T-helper 2 cell treated with Interferon-gamma antibody and Interleukin-4, amounts not matched to agents 100 ng/mL and 5 ng/mL, for 36 hours (primary cell): ENCODE data around the gene TGFBR1. TPM values are rescaled to one million over a fixed set of nuclear protein-coding genes. Genes with fewer than 3 reads are reported as not detected.

ENCODE experiments used
- intact Hi-C: fragments of 100-400 bp; cut with micrococcal nuclease; formaldehyde crosslinking; loops from one replicate; pipeline ENCODE4 v1.15.1; 2023
- total RNA-seq: library from RNA; stranded (reverse); gene quantifications from 2 replicates; pipeline ENCODE4 v1.2.3, GENCODE V29; 2022

The TGFBR1 gene
- total RNA-seq, 1 donor from 2014 or later: 53.5 TPM

DNA sequence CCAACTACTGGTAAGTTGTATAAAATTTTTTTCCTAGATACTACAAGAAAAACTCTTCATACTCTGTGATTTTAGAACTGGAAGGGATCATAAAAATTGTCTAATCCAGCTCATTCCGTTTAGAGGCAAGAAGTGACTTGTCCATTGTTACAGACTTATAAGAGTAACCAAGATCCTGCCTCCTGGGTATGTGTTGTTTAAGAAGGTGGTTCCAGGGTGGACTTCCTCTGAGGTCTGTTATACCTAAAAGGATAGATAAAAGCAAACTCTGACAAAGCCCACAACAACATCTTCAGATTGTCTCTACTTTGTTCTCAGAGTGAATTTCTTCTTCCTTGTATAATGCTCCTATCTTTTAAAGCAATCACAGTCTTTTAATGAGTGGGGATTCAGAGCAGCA lies 24.2 kb downstream of the TGFBR1 start:
- intact Hi-C loops: no loop called here

- intact Hi-C loops: no loop called here
These were observed 25.2 kb downstream of the TGFBR1 start for GRCh38 chr9:99130069-99130468.

DNA sequence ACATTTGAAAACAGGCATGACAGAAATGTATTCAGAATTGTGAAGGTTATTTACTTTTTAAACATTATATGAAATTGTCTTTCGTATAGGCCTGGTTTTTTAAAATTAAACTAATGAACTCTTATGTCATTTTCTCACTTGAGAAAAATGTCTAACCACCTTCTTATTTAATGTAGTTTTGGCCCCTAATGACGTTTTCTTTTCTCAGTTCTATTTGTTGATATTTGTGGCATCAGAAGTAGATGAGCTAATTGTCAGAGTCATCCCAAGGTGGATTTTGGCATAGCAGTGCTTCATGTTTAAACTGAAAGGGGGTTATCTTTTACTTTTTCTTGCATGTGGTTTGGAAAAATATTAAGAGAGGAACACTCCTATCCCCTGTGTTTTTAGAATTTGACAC lies 28.2 kb downstream of the TGFBR1 start:
- intact Hi-C loops: no loop called here

DNA sequence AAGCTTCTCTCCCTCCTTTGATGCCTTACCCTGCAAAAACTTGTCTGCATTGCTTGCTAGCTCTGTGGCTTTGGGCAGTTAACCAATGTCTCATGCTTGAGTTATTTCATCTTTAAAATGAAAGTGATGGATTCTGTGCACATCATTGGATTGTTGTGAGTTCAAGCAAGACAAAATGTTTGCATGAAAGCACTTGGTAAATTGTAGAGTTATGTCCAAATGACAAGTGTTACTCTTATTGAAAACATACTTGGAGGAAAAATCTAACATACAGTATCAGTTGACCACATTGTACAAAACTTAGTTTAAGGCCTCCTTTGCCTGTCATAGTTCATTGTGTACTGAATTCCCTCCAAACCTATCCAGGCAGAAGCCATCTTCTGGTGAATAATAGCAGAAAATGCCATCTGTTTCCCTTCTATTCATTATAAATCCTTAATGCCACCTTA lies 30.0 kb downstream of the TGFBR1 start:
- intact Hi-C loops: no loop called here

- intact Hi-C loops: no loop called here
These were observed 30.5 kb downstream of the TGFBR1 start for GRCh38 chr9:99135456-99135855.

GRCh38 chr9:99137225-99137624 lies 32.3 kb downstream of the TGFBR1 start:
- intact Hi-C loops: no loop called here

GRCh38 chr9:99137891-99138290 lies 33.0 kb downstream of the TGFBR1 start:
- intact Hi-C loops: loop anchor here (2.0 kb wide), 1 partner anchor 33 kb away; the partner anchor contains the start of gene TGFBR1

DNA sequence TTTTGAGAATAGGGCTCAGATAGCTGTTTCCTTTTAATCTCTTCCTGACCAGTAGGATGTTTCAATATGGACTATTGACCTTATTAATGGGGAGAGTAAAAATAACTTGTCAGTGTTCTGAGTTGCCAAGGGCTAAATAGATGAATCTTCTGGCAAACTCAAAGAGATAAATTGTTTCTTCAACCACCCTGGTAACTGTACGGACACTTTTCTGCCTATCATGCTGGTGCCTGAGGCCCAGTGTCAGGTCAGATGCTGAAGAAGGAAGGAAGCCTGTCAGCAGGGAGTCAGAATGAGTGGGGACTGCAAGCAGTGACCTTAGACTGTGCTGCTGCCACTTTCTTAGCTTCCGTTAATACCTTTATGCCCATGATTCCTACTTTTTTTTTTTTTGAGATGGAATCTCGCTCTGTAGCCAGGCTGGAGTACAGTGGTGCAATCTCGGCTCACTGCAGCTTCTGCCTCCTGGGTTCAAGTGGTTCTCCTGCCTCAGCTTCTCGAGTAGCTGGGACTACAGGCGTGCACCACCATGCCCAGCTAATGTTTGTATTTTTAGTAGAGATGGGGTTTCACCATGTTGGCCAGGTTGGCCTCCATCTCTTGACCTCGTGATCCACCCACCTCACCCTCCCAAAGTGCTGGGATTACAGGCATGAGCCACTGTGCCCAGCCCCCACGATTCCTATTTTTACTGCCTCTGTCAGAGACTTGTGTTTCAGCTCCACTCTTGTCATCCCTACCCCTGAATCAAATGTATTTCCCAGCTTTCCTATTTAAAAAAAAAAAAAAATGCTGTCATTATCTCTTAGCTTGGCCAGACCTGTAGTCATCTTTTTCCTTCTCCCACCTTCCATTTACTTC lies 33.7 kb downstream of the TGFBR1 start:
- intact Hi-C loops: loop anchor here (2.0 kb wide), 1 partner anchor 34 kb away; the partner anchor contains the start of gene TGFBR1

DNA sequence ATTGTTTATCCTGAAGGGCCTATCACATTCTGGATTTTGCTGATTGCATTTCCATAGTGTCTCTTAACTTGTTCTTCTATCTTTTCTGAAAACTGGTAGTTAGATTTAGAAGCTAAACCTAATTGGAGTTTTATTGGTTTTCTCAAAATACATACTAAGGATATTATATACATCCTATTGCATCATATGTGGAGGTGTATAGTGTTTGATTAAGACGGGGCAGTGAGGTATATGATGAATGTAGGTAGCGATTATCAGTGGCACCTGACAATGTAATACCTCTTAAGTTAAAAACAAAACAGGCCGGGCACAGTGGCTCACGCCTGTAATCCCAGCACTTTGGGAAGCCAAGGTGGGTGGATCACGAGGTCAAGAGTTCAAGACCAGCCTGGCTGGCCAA lies 35.0 kb downstream of the TGFBR1 start:
- intact Hi-C loops: loop anchor here (1.0 to 2.0 kb wide), 4 partner anchors 35 to 292 kb away; partner anchors contain the start of gene TGFBR1

GRCh38 chr9:99140685-99141314 lies 35.9 kb downstream of the TGFBR1 start:
- intact Hi-C loops: loop anchor here (1.0 kb wide), 3 partner anchors 140 to 292 kb away; no protein-coding TSS in a partner anchor

GRCh38 chr9:99141849-99142248 lies 36.9 kb downstream of the TGFBR1 start:
- intact Hi-C loops: no loop called here

- intact Hi-C loops: no loop called here
These were observed 37.4 kb downstream of the TGFBR1 start for GRCh38 chr9:99142275-99142674.

DNA sequence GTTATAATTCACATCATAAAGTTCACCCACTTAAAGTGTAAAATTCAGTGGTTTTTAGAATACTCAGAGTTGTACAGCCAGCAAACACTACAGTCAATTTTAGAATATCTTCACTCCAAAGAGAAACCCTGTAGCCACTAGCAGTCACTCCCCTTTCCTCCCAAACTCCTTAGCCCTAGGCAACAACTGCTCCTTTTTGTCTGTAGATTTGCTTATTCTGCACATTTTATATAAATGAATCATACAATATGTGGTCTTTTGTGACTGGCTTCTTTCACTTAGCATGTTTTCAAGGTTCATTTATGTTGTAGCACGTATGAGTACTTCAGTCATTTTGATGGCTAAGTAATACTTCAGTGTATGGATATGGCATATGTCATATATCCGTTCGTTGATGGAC lies 38.7 kb downstream of the TGFBR1 start:
- intact Hi-C loops: no loop called here

- intact Hi-C loops: no loop called here
These were observed 40.1 kb downstream of the TGFBR1 start for GRCh38 chr9:99144966-99145365.

GRCh38 chr9:99146574-99146973 lies 41.7 kb downstream of the TGFBR1 start:
- intact Hi-C loops: no loop called here

DNA sequence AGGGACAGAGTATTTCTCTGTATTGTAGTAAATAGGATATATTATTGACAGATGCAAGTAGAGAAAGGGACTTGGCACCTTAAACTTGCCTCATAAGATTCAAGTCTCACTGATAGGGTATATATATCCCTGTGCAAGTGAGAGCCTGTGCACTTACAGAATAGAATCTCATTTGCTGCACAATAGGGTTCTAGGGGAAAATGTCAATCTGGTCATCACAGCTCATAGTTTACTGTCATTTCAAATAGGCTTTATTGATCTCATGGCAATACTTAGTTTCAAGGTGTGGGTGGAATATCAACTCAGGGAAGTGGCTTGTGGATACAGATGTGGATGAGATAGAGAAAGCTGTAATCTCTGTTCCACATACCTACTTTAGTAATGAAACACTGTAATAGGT lies 42.3 kb downstream of the TGFBR1 start:
- intact Hi-C loops: no loop called here

- intact Hi-C loops: no loop called here
These were observed 45.7 kb downstream of the TGFBR1 start for GRCh38 chr9:99150451-99151171.

GRCh38 chr9:99154356-99154755 lies 49.4 kb downstream of the TGFBR1 start:
- intact Hi-C loops: no loop called here

DNA sequence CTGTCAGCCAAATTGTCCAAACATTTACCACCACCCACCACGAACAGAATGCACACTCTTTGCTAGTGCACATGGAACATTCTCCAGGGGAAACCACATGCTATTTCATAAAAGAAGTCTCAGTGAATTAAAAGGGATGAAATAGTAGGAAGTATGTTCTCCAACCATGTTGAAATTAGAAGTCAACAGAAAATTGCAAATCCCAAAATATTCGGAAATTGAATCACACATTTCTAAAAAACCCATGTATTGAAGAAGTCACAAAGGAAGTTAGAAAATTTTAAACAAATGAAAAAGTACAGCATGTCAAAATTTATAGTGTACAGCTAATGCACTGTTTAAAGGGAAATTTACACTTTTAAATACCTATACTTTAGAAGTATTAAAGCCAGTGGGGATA lies 50.8 kb downstream of the TGFBR1 start:
- intact Hi-C loops: no loop called here

DNA sequence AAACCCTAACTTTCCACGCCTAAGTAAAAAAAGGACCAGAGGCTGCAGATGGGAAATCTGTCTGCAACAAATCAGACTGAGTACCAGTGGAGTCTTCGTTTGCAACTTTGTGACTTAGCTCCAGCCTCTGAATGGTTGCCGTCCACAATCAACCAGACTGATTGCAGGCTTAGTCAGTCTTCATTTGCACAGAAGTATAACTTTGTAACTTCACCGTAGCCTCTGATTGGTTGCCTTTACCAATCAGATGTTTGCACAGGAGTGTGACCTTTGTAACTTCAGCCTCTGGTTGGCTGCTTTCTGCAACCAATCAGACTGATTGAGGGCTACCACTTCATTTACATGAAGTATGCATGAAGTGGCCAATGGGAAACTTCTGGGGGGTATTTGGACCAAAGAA lies 53.7 kb downstream of the TGFBR1 start:
- intact Hi-C loops: no loop called here

DNA sequence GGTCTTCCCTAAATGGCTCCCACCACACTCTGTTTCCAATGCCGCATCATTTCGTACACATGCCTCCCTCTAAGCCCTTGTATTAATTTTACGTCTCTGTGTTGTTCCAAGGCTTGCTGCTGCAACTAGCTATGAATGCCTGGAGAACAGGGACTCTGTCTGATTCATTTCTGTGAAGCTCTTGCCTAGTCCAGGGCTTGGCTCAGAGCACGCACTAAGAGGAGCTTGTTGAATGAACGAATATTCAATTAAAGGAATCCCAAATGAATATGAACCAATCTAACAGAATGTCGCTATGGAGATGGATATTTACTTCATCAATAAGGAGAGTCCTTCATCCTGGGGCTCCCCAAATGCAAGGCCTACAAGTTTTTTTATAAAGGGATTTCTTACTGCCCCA lies 55.3 kb downstream of the TGFBR1 start:
- intact Hi-C loops: loop anchor here (5.0 kb wide), 1 partner anchor 62 kb away; the partner anchor contains the start of genes ALG2 and SEC61B
